Measurements from ENCODE around the gene UBE2G2.

GRCh38 chr21:44828362-44829056, 26.9 kb upstream of the UBE2G2 start:
- TF ChIP-seq, protein P1, sequence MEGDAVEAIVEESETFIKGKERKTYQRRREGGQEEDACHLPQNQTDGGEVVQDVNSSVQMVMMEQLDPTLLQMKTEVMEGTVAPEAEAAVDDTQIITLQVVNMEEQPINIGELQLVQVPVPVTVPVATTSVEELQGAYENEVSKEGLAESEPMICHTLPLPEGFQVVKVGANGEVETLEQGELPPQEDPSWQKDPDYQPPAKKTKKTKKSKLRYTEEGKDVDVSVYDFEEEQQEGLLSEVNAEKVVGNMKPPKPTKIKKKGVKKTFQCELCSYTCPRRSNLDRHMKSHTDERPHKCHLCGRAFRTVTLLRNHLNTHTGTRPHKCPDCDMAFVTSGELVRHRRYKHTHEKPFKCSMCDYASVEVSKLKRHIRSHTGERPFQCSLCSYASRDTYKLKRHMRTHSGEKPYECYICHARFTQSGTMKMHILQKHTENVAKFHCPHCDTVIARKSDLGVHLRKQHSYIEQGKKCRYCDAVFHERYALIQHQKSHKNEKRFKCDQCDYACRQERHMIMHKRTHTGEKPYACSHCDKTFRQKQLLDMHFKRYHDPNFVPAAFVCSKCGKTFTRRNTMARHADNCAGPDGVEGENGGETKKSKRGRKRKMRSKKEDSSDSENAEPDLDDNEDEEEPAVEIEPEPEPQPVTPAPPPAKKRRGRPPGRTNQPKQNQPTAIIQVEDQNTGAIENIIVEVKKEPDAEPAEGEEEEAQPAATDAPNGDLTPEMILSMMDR (conservative IDR thresholded peaks at IDR 0.05; ENCODE audit: low read depth, low read length): no peak
- no peak for TF ChIP-seq EZH2 (IDR thresholded peaks at IDR 0.05; ENCODE audit: borderline replicate concordance, low read depth, low read length, poor library complexity, severe bottlenecking)

All from A673 (cell line).